Inflammatory macrophage treated with lipopolysaccharide for 1 hour (primary cell): ENCODE results near the gene OR56A4.
A peak's percentile ranks its signal among the peaks of the same experiment; 100 is the strongest.

Experiments
- DNase-seq, 2 donors: peaks; one replicate each; pipeline ENCODE4 v3.0.0-alpha.2; 2020 to 2022

Gene OR56A4, protein sequence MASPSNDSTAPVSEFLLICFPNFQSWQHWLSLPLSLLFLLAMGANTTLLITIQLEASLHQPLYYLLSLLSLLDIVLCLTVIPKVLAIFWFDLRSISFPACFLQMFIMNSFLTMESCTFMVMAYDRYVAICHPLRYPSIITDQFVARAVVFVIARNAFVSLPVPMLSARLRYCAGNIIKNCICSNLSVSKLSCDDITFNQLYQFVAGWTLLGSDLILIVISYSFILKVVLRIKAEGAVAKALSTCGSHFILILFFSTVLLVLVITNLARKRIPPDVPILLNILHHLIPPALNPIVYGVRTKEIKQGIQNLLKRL

DNA sequence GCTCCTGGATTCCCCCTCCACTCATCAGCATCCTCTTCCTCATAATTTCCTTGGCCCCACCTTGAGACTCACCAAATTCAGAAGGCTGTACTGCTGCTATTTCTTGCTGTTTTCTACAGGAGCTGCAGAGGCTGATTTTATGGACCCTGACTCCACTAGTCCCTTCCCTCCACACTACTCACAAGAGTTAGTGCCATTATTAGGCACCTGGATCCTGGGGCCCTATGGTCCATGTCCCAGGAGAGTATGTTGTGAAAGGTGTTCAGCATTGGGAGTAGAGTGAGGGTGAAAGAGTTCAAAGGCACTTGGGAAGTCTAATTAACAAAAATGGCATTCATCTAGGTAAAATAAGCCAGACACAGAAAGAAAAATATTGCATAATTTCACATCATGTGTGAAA, at the start of gene OR56A4:
Gene OR56A4, minus strand, starts transcription at position 101 of the 400 bp plus-strand sequence. CDS start 3,954 bp downstream, outside the sequence.
- no peak for DNase-seq

- DNase-seq, result no peak
Measured at GRCh38 chr11:6055569-6055968, 48.8 kb upstream of the OR56A4 start.

GRCh38 chr11:6052374-6052773, 45.6 kb upstream of the OR56A4 start:
- no peak for DNase-seq

DNA sequence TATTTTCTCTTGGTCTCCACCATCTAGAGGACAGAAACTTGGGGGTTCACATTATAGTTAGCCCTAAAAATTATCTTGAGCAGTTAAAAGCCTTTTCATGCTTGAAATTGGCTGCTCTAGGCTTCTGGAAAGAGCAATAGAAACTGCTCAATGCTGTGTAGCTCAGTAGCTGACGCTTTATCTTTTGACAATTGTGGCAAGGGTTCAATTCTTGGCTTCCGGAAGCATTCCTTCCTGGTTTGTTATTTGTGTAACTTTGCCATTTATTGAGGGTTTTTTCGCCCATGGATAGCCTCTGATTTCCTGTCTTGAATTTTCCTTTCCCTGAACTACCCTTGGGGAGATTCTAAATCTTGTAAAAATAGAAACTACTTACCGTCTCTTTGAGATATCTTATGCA, 34.1 kb upstream of the OR56A4 start:
- no peak for DNase-seq

DNA sequence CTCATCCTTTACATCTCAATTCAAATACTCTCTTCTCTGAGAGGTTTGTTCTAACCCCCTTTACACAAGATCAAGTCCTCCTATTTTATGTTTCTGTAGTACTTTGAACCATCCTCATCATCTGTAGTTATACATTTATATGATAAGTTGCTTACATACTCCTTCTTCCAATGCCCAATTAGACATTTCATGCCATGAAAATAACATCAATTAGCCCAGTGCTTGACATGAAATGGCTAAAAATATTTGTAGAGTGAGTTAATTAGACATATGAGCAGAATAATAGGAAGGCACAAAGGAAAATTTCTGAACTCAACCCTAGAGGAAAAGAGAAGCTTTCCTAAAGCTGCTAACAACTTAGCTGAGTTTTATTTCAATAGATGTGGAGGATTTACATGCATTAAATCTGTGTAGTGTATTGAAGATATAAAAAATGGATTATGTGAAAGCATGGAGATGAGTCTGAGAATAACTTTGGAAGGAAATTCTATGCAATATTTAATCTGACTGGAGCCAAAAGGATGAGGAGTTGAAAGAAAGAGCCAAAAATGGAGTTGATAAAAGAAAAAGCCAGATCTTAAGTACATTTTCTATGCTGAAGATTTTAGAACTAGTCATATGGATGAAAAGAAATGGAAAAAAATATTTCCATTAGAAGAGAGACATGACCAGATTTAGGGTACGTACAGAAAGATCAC, 24.1 kb upstream of the OR56A4 start, which contains the start of gene OR56A1:
Gene OR56A1, minus strand, starts transcription at position 51 of the 698 bp plus-strand sequence. CDS start 3,066 bp downstream, outside the sequence.
- no peak for DNase-seq

- no peak for DNase-seq
Measured at GRCh38 chr11:6027501-6027900, 20.8 kb upstream of the OR56A4 start.

- DNase-seq, result no peak
Measured at GRCh38 chr11:6025056-6025455, 18.3 kb upstream of the OR56A4 start.

- DNase-seq, result peak; percentile 45 to 79
Measured at GRCh38 chr11:6022956-6023355, 16.2 kb upstream of the OR56A4 start.

DNA sequence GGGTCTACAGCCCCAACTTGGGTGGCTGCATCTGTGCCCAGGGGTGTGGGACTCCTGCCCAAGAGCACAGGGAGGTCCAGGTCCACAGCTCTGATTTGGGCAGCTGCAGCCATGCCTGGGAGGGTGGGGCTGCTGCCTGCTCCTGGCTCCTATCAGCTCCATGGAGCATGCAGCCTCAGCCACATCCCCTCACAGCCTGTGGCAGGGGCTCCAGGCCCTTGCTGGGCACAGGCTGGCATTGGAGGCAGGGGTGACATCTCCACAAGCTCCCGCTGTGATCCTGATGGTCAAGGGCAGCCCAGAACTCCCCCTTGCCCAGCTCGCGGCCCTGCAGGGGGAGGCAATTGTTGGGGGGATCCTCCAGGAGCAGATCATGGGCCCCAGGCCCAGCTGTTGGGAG, 6.3 kb upstream of the OR56A4 start:
- no peak for DNase-seq

GRCh38 chr11:6012035-6012668, 5.4 kb upstream of the OR56A4 start:
- peak; percentile 57 to 58 for DNase-seq

GRCh38 chr11:6006395-6006794, 351 bp downstream of the OR56A4 start:
- DNase-seq, result no peak

DNA sequence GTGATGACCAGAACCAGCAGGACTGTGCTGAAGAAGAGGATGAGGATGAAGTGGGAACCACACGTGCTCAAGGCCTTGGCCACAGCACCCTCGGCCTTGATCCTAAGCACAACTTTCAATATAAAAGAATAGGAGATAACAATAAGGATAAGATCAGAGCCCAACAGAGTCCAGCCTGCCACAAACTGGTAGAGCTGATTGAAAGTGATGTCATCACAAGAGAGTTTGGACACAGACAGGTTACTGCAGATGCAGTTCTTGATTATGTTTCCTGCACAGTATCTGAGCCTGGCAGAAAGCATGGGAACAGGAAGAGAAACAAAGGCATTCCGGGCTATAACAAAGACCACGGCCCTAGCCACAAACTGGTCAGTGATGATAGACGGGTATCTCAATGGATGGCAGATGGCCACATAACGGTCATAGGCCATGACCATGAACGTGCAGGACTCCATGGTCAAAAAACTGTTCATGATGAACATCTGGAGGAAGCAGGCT, 4.5 kb downstream of the OR56A4 start:
- DNase-seq, result no peak

GRCh38 chr11:5994791-5995190, 12.0 kb downstream of the OR56A4 start:
- no peak for DNase-seq

DNA sequence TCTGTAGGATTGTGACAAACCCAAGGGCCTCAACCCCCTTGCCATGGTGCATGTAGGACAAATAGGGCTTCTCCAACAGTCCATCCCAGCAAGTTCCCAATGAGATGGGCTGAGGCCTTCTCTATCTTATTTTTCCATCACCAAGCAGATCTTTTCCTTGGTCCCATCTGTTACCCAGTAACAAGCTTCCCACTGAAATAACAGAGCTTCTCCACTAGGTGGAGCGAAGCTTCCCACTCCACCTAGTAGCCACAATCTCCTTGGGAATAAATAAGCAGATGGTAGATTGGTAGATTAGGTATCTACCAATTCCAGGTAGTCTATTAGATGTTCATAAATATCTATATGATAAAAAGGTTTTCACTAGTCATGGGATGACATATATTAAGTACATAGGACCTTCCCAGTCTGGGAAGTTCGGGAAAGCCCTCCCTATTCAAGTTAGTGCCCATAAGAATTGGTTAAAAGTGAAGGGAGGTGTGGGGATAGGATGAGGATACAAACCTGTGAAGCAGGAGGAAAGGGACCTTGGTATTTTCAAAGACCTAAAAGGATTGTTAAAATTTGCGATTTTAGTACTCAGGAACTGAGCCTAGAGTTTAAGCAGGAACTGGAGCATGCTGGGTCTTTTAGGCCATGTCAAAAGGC, 14.0 kb downstream of the OR56A4 start:
- peak; percentile 13 to 35 for DNase-seq

DNA sequence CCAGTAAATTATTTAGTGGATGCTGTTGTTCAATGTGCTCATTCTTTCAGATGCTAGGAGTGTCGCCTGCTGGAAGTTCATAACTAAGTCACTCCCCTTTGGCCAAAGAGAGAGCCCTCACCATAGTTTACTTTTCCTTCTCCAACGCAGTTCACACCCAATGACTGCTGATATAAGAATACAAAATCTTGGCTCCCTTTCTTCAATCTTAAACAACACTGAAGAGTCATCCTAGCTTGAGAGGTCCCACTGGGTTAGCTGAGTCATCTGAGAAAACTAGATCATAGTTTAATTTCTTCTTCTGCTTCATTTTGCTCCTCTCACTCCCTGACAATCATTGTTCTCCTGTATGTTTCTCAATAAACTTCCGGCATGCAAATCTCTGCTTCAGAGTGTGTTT, 14.6 kb downstream of the OR56A4 start:
- DNase-seq, result no peak

DNA sequence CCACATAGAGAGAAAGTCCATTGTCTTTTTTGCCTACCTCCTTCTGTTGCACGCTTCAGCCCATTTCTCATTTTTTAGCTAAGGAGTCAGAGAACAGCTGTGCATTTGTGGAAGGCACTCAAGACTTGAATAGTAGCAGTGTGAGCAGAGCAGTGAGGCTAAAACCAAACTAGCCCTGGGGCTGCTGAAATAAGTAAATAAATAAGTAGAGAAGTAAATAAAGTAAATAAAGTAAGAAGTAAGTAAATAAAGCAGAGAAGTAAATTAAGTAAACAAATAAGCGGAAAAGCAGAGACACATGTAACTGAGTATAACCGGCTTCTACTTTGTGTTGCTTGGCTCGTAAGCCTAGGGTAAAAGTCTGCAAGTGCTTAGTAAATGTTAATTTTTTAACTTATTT, 17.5 kb downstream of the OR56A4 start:
- DNase-seq, result no peak

DNA sequence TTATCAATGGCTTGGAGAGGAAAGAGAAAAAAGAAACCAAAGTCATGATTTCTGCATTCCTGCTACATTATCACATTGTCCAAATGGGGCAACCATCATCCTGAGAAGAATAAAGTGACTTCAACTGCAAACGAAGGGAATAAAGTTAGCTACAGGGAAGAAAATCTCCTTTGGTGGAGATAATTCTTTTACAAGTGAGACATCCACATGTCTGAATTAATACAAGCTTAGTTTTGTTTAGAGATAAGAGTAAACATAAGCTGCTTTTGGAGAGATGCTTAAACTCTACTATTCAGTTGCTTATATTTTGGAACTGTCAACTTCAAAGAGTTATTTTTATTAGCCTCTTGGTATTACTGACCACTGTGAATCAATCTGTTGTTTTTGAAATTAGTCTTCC, 19.9 kb downstream of the OR56A4 start, which contains the start of gene OR52L1:
Gene OR52L1, minus strand, starts transcription at position 101 of the 400 bp plus-strand sequence. Its CDS starts 55 bp downstream, at position 46.
- no peak for DNase-seq

DNA sequence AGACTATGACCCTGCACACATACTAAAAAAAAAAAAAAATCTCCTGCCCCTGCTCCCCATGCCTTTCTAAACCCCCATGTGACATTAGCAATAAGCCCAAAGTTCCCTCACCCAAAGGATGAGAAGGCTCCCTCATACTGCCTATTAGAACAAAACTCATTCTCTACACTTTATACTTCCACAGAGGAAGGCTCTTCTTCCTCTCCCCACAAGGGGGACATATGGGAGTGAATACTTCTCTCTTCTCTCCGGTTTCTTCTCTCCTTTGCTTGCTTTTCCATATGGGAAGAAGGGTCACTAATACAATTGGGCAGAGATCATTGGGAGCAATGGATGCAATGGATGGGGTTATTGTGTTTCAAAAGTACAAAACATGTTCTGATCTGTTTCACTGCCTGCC, 23.3 kb downstream of the OR56A4 start:
- no peak for DNase-seq

DNA sequence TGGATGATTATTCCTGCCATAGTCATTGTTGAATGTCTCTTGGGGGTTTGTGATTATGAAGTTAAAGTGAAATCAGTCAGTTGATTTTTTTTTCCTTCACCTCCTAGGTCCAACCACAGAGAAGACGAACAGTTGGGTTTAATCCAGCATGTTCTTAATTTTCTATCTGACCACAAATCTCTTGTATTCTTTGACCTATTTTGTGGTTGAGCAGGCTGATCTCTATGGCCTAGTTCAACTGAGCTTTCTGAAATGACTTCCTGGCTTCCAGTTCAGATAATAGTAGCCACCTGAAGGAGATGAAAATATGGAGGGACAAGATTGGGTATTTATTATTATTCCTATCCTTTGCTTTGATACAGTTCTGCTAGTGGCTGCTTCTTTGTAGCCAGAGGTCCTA, 33.2 kb downstream of the OR56A4 start:
- DNase-seq, result no peak

DNA sequence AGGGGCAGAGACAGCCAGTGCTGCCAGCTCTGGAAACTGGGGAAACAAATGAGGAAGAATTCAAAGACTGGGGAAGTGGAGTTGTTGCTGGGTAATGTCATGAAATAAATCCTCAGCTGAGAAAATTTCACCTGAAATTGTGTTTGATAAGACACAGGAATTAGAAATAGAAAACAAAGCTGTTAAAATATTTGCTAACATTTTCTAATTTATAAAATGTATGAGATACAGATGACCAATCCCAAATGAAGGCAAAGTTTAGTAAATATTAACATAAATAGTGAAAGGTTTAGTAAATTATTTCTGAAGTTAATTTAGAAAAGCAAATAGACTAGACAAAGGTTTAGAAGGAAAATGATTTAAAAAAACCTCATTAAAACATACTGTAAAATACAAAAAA, 38.4 kb downstream of the OR56A4 start, which contains the start of gene OR56A5:
Gene OR56A5, minus strand, starts transcription at position 101 of the 400 bp plus-strand sequence. Its CDS starts 0 bp downstream, at position 101.
- no peak for DNase-seq

DNA sequence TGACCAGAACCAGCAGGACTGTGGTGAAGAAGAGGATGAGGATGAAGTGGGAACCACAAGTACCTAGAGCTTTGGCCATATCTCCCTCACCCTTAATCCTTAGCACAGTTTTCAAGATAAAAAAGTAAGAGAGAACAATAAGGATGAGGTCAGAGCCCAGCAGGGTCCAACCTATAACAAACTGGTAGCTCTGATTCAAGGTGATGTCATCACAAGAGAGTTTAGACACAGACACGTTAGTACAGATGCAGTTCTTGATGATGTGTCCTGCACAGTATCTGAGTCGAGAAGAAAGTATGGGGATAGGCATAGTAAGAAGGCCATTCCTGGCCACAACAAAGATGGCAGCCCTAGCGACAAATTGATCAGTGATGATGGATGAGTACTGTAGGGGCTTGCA, 39.0 kb downstream of the OR56A4 start:
- DNase-seq, result no peak

DNA sequence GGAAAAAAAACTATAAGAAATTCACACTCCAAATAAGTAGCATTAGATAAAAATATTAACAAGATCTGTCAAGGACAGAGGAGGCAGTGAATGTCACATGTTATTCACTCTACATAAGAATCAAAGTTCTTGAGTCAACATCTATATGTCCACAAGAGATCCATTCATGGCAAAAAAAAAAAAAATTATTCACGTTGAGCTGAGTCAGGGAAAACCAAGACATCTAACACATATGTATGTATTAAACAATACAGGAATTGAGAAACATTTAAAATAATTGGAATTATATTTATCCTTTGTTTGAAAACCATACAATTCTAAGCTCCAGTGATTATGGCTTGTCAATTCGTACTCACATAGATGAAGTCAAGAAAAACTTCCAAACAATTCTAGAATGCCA, 39.8 kb downstream of the OR56A4 start:
- DNase-seq, result no peak
